ENCODE results near the gene PURB.
"Not testable (repeated sequence)": the region's sequence is repeated elsewhere in the genome, so short reads cannot be mapped to it uniquely, and the experiment has no call there.

PURB gene

GRCh38 chr7:44891372-44891771 is 6.0 kb upstream of the PURB start:
- no peak for DNase-seq

GRCh38 chr7:44889086-44889781 is 3.9 kb upstream of the PURB start:
- DNase-seq: no peak

GRCh38 chr7:44887293-44887692 is 2.0 kb upstream of the PURB start:
- DNase-seq: no peak

GRCh38 chr7:44884621-44885393 is 523 bp downstream of the PURB start:
- peak; percentile 68 for DNase-seq

- DNase-seq: no peak
These were observed 1.2 kb downstream of the PURB start for GRCh38 chr7:44883961-44884620.

GRCh38 chr7:44882899-44883298 is 2.4 kb downstream of the PURB start:
- no peak for DNase-seq

- no peak for DNase-seq
These were observed 3.7 kb downstream of the PURB start for GRCh38 chr7:44881610-44882009.

- no peak for DNase-seq
These were observed 4.2 kb downstream of the PURB start for GRCh38 chr7:44881066-44881600.

GRCh38 chr7:44880317-44881018 is 4.9 kb downstream of the PURB start:
- no peak for DNase-seq

GRCh38 chr7:44876393-44876792 is 8.9 kb downstream of the PURB start:
- no peak for DNase-seq

GRCh38 chr7:44875241-44875640 is 10.1 kb downstream of the PURB start:
- no peak for DNase-seq

- DNase-seq: no peak
These were observed 12.5 kb downstream of the PURB start for GRCh38 chr7:44872787-44873186.

- DNase-seq: not testable (repeated sequence)
These were observed 13.4 kb downstream of the PURB start for GRCh38 chr7:44871918-44872317.

GRCh38 chr7:44870780-44871179 is 14.6 kb downstream of the PURB start:
- not testable (repeated sequence) for DNase-seq

- DNase-seq: not testable (repeated sequence)
These were observed 15.0 kb downstream of the PURB start for GRCh38 chr7:44870336-44870735.

GRCh38 chr7:44867073-44867995 is 18.0 kb downstream of the PURB start:
- DNase-seq: peak; percentile 86

- not testable (repeated sequence) for DNase-seq
These were observed 23.4 kb downstream of the PURB start for GRCh38 chr7:44861949-44862348.

GRCh38 chr7:44858161-44858560 is 27.2 kb downstream of the PURB start:
- DNase-seq: no peak

GRCh38 chr7:44854644-44855364 is 30.5 kb downstream of the PURB start:
- no peak for DNase-seq

- DNase-seq: no peak
These were observed 31.9 kb downstream of the PURB start for GRCh38 chr7:44853391-44853790.

- DNase-seq: no peak
These were observed 32.7 kb downstream of the PURB start for GRCh38 chr7:44852590-44852989.
